Uterus (tissue), 2 donors: ENCODE measurements around the gene PLA2G5.

Source experiments
- CTCF ChIP-seq, 4 experiments: fragments of 200-600 bp in 2 of 4; fragments of 450-650 bp in 2 of 4; sonication (generic) in 2 of 4; IDR thresholded peaks; one replicate each; pipeline ENCODE4 v1.5.1; 2016 to 2019; ENCODE audit warnings: antibody characterized with exemption in 4 of 4, mild to moderate bottlenecking in 2 of 4, moderate library complexity in 1 of 4
- POLR2A ChIP-seq, 2 donors: fragments of 450-650 bp; IDR thresholded peaks; one replicate each; pipeline ENCODE4 v1.6.1; 2016; ENCODE audit warnings: antibody characterized with exemption in 2 of 2, mild to moderate bottlenecking in 1 of 2, moderate library complexity in 1 of 2

GRCh38 chr1:20126041-20126805 lies 56.2 kb downstream of the PLA2G5 start:
- TF ChIP-seq CTCF (IDR thresholded peaks at IDR 0.05) (no peak), POLR2A (IDR thresholded peaks at IDR 0.05) (no peak)
